GM20000 (cell line): Measurements from ENCODE around the gene MYBPC3.
"Not testable (repeated sequence)": the region's sequence is repeated elsewhere in the genome, so short reads cannot be mapped to it uniquely, and the experiment has no call there.

Source experiments
- DNase-seq: peaks from one replicate; pipeline ENCODE4 v3.0.0; 2012; ENCODE audit warnings: low spot score
- TF ChIP-seq, protein P1 (sequence below): IDR thresholded peaks from 2 replicates; pipeline ENCODE4 v1.5.1; 2012; ENCODE audit warnings: mild to moderate bottlenecking, control low read depth; ENCODE audit errors: extremely low read depth, missing control alignments

MYBPC3 gene

DNA sequence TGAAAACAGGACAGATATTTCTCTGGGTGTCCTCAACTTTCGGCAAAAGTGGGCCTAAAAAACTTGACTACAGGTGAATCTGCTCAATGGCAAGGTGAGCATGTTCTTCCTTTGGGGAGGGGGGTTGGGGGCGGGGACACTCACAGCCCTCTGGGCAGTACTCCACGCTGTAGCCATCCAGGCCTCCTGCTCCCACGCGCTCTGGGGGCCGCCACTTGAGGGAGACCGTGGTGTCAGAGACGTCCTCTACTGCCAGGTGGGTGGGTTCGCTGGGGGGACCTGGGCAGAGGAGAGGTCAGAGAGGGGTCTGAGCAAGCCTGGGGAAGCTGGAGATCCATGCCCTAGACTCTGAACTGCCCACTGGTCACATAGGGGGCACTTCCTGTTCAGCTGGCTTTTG lies 16.8 kb downstream of the MYBPC3 start:
- no peak for DNase-seq
- TF ChIP-seq, protein P1, sequence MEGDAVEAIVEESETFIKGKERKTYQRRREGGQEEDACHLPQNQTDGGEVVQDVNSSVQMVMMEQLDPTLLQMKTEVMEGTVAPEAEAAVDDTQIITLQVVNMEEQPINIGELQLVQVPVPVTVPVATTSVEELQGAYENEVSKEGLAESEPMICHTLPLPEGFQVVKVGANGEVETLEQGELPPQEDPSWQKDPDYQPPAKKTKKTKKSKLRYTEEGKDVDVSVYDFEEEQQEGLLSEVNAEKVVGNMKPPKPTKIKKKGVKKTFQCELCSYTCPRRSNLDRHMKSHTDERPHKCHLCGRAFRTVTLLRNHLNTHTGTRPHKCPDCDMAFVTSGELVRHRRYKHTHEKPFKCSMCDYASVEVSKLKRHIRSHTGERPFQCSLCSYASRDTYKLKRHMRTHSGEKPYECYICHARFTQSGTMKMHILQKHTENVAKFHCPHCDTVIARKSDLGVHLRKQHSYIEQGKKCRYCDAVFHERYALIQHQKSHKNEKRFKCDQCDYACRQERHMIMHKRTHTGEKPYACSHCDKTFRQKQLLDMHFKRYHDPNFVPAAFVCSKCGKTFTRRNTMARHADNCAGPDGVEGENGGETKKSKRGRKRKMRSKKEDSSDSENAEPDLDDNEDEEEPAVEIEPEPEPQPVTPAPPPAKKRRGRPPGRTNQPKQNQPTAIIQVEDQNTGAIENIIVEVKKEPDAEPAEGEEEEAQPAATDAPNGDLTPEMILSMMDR, result no peak

- DNase-seq, result not testable (repeated sequence)
Observed at GRCh38 chr11:47334699-47335411, 17.6 kb downstream of the MYBPC3 start.

DNA sequence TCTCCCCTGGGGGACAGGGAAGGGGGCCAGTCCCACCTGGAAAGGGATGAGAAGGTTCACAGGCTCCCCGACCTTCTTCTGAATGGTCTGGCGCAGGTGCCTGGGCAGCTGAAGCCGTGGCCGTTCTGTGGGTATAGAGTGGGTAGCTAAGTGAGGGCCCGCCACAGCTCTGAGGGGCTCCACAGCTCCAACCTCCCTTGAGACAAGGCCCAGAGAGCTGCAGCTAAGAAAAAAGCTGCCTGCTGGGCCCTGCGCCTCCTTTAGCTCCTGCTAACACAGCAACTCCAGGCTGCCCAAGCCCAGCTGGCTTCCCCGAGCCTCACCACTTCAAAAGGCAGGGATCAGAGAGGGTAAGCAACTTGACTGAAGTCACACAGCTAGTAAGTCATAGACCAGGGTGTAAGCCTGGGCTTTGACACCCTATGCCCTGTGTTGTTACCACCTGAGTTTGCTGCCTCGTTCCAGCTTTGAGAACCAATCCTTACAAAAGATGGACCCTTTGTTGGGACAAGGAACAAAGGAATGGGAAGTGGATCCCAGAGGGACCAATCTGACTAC lies 18.5 kb downstream of the MYBPC3 start:
- no peak for DNase-seq
- TF ChIP-seq, protein P1, result no peak

- TF ChIP-seq, protein P1, result no peak
- DNase-seq, result no peak
Observed at GRCh38 chr11:47333526-47333845, 19.0 kb downstream of the MYBPC3 start.

- DNase-seq, result no peak
- TF ChIP-seq, protein P1, result no peak
Observed at GRCh38 chr11:47332791-47333525, 19.5 kb downstream of the MYBPC3 start.

- TF ChIP-seq, protein P1, result no peak
- no peak for DNase-seq
Observed at GRCh38 chr11:47332303-47332711, 20.2 kb downstream of the MYBPC3 start.

DNA sequence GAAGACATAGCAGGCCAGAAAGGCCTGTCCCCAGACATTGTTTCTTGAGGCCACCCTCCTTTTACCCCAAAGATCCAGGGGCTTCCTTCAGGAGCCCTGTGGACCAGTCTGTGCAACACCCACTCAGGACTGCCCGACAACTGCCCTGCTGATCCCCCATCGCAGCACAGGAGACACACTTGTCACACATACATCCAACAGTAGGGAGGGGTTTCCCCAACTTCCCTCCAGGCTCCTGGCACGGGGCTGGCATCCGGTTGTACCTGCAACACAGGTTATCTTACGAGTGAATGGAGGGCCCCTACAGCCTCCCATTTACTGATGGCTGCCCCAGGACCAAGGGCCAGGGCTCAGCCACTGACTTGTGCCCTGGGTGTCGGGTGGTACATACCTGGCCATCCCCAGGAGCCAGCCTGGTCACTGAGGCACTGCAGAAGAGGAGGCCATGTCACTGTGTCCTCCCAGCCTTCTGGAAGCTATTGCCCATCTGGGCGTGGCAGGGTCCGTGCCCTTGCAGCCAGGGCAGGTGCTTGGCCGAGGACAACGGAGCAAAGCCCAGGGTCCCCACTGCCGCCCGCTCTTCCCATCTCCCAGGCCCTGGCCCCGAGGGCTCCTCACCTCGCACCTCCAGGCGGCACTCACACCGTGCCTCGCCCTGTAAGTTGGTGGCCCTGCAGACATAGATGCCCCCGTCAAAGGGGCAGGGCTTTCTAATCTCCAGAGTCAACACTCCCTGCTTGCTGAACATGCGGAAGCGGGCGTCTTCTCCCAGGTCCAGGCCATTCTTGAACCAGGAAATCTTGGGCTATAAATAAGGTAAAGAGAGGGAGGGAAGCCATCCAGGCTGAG lies 20.8 kb downstream of the MYBPC3 start:
- no peak for DNase-seq
- TF ChIP-seq, protein P1, result no peak
